ENCODE results near the gene ZBTB22.

DNA sequence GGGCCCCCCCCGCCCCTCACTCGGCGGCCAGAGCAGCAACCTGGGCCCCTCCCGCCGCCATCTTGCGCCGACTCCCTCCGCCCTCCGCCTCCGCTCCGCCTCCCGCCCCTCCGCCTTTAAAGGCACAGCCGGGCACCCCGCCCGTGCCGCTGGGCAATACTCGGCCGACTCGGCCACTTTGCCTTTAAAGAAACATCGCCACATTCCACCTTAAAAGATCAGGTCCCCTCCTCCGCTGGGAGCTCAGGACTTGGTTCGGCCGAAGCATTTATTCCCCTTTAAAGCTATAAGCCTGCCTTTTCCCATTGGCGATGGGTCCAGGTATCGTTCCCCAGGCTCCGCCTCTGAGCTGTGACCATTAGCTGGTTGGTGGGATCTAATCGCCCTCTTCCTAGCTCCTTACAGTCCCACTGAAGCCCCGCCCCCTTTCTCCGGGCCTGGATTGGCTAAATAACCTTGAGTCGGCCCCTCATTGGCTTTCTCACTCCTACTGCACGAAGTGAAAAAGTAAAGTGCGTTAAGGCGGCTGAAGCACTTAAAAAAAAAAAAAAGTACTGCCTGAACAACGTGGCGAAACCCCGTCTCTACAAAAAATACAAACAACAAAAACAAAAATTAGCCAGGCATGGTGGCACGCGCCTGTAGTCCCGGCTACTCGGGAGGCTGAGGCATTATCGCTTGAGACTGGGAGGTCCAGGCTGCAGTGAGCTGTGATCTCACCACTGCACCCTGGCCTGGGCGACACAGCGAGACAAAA lies at the start of gene ZBTB22:
- TF ChIP-seq POLR2A (IDR thresholded peaks at IDR 0.05) (peak; percentile 22 to 73), CTCF (IDR thresholded peaks at IDR 0.05) (peak in 1 of 6 experiments; percentile 10)
